Suprapubic skin (tissue), 4 donors: ENCODE measurements around the gene ZNF573. TPM values are rescaled to one million over a fixed set of nuclear protein-coding genes. Genes with fewer than 3 reads are reported as not detected.

ENCODE experiments used
- DNase-seq, 2 donors: peaks; one replicate each; pipeline ENCODE4 v3.0.0-alpha.2; 2019; ENCODE audit warnings: low spot score in 2 of 2
- H3K27ac ChIP-seq: fragments of 200-600 bp; sonication (generic); one replicate; pipeline ENCODE4 v1.5.1; 2019
- H3K27me3 ChIP-seq: fragments of 200-600 bp; sonication (generic); one replicate; pipeline ENCODE4 v1.5.1; 2019
- H3K36me3 ChIP-seq: fragments of 200-600 bp; sonication (generic); one replicate; pipeline ENCODE4 v1.5.1; 2019
- H3K4me1 ChIP-seq: fragments of 200-600 bp; sonication (generic); one replicate; pipeline ENCODE4 v1.5.1; 2019
- H3K4me3 ChIP-seq: fragments of 200-600 bp; sonication (generic); one replicate; pipeline ENCODE4 v1.5.1; 2019; ENCODE audit warnings: mild to moderate bottlenecking
- H3K9me3 ChIP-seq: fragments of 200-600 bp; sonication (generic); one replicate; pipeline ENCODE4 v1.5.1; 2019
- EP300 ChIP-seq: sonication (generic); formaldehyde crosslinking; IDR thresholded peaks from one replicate; pipeline ENCODE4 v1.6.1; 2017; ENCODE audit warnings: antibody characterized with exemption
- POLR2A ChIP-seq, 2 donors: fragments of 450-650 bp; IDR thresholded peaks; one replicate each; pipeline ENCODE4 v1.6.1; 2017; ENCODE audit warnings: antibody characterized with exemption in 2 of 2, mild to moderate bottlenecking in 2 of 2, moderate library complexity in 2 of 2
- POLR2AphosphoS5 ChIP-seq, 3 donors: sonication (generic); formaldehyde crosslinking; IDR thresholded peaks; one replicate each; pipeline ENCODE4 v1.6.1; 2017; ENCODE audit warnings: antibody characterized with exemption in 3 of 3
- WGBS: methylation state at CpG from one replicate; pipeline ENCODE4 v1.1.5; 2018; 5-methylcytosine and 5-hydroxymethylcytosine counted together
- total RNA-seq, 4 donors: library from RNA; depleted of rRNA; stranded (reverse); fragments of >200 nt; gene quantifications; one replicate each; pipeline ENCODE4 v1.1.0, GENCODE V29; 2016
- TF ChIP-seq, protein P1 (sequence below), 2 donors: fragments of 200-600 bp in 1 of 2; fragments of 450-650 bp in 1 of 2; sonication (generic) in 1 of 2; IDR thresholded peaks; one replicate each; pipeline ENCODE4 v1.5.1; 2016 to 2019; ENCODE audit warnings: antibody characterized with exemption in 2 of 2, mild to moderate bottlenecking in 1 of 2, moderate library complexity in 1 of 2

ZNF573 gene
- total RNA-seq, 4 donors from 2014 or later: 2.6 to 16.3 (median 9.3) TPM

DNA sequence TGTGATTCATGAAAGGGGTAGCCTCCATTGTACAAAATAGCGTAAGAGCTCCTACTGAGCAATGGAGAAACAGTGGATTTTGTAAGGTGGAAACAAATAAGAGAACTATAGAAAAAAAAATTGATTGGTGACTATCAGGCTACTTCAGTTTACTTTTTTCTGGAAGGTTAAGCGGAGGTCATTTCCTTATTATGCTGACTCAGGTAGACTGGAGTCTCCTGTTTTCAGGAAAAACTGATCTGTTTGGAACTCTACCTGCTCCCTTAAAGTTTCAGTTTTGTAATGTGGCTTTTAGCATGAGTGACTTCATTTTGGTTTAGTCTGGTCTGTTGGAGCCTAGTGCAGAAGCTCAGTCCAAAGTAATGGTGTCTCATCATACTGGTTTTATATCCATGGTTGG is 63.2 kb downstream of the ZNF573 start:
- H3K9me3 ChIP-seq: peaks cover 3% of the 10 kb centered on the region
- H3K4me1 ChIP-seq: peaks cover 16% of the 10 kb centered on the region
- TF ChIP-seq, protein P1, sequence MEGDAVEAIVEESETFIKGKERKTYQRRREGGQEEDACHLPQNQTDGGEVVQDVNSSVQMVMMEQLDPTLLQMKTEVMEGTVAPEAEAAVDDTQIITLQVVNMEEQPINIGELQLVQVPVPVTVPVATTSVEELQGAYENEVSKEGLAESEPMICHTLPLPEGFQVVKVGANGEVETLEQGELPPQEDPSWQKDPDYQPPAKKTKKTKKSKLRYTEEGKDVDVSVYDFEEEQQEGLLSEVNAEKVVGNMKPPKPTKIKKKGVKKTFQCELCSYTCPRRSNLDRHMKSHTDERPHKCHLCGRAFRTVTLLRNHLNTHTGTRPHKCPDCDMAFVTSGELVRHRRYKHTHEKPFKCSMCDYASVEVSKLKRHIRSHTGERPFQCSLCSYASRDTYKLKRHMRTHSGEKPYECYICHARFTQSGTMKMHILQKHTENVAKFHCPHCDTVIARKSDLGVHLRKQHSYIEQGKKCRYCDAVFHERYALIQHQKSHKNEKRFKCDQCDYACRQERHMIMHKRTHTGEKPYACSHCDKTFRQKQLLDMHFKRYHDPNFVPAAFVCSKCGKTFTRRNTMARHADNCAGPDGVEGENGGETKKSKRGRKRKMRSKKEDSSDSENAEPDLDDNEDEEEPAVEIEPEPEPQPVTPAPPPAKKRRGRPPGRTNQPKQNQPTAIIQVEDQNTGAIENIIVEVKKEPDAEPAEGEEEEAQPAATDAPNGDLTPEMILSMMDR (IDR thresholded peaks at IDR 0.05): no peak
- TF ChIP-seq EP300 (no peak), POLR2A (IDR thresholded peaks at IDR 0.05) (no peak), POLR2AphosphoS5 (IDR thresholded peaks at IDR 0.05) (no peak)
- no peak overlapping the region for H3K4me3 ChIP-seq
- DNase-seq: no peak
- H3K27ac ChIP-seq: no peak overlapping the region
- H3K27me3 ChIP-seq: no peaks in the 10 kb centered on the region
- 98% methylated on average over 2 of the region's 2 CpGs for WGBS
- H3K36me3 ChIP-seq: peaks cover 5% of the 10 kb centered on the region

GRCh38 chr19:37706052-37706605 is 73.3 kb downstream of the ZNF573 start:
- Histone ChIP-seq H3K36me3 (peaks cover 50% of the 10 kb centered on the region), H3K27ac (no peak overlapping the region), H3K27me3 (no peaks in the 10 kb centered on the region), H3K4me1 (no peaks in the 10 kb centered on the region), H3K9me3 (no peaks in the 10 kb centered on the region), H3K4me3 (no peak overlapping the region)
- no peak for TF ChIP-seq POLR2A (IDR thresholded peaks at IDR 0.05)
- TF ChIP-seq POLR2AphosphoS5 (IDR thresholded peaks at IDR 0.05): no peak
- no peak for TF ChIP-seq EP300
- TF ChIP-seq, protein P1 (IDR thresholded peaks at IDR 0.05): no peak
- no peak for DNase-seq
- WGBS: 96% methylated on average over 7 of the region's 7 CpGs

DNA sequence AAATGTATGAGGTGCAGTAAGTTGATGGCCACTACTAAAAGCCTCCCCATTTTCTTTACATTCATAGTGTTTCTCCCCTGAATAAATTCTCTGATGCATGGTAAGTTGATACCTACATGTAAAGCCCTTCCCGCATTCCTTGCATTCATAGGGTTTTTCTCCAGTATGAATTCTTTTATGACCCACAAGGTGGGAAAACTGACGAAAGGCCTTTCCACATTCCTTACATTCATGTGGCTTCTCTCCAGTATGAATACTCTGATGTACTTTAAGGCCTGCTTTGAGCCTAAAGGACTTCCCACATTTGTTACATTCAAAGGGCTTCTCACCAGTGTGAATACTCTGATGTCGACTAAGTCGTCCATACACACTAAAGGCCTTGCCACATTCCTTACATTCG is 80.3 kb downstream of the ZNF573 start:
- peaks cover 42% of the 10 kb centered on the region for H3K36me3 ChIP-seq

DNA sequence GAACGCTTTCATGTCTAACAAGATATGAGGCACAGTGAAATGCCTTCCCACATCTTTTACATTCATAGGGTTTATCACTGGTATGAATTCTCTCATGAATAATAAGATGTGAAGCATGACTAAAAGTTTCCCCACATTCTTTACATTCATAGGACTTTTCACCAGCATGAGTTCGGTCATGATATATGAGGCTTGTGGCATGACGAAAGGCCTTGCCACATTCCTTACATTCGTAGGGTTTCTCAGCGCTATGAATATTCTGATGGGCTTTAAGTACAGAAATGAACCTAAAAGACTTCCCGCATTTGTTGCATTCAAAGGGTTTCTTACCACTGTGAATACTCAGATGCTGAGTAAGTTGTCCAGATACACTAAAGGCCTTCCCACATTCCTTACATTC is 81.2 kb downstream of the ZNF573 start:
- Histone ChIP-seq H3K9me3 (peaks cover 8% of the 10 kb centered on the region), H3K4me1 (no peaks in the 10 kb centered on the region), H3K36me3 (peaks cover 34% of the 10 kb centered on the region), H3K4me3 (no peak overlapping the region), H3K27ac (no peak overlapping the region), H3K27me3 (no peaks in the 10 kb centered on the region)
- WGBS: 88% methylated on average over 6 of the region's 6 CpGs
- no peak for DNase-seq
- TF ChIP-seq POLR2AphosphoS5 (IDR thresholded peaks at IDR 0.05) (no peak), POLR2A (IDR thresholded peaks at IDR 0.05) (no peak), EP300 (no peak)
- TF ChIP-seq, protein P1 (IDR thresholded peaks at IDR 0.05): no peak

More for the DNA sequence above, 80.3 kb downstream of the ZNF573 start:
- Histone ChIP-seq H3K4me3 (no peak overlapping the region), H3K9me3 (peaks cover 8% of the 10 kb centered on the region), H3K27me3 (no peaks in the 10 kb centered on the region), H3K27ac (no peak overlapping the region), H3K4me1 (no peaks in the 10 kb centered on the region)
- TF ChIP-seq EP300 (no peak), POLR2A (IDR thresholded peaks at IDR 0.05) (no peak), POLR2AphosphoS5 (IDR thresholded peaks at IDR 0.05) (no peak)
- TF ChIP-seq, protein P1 (IDR thresholded peaks at IDR 0.05): no peak
- no peak for DNase-seq
- WGBS: 90% methylated on average over 5 of the region's 5 CpGs

DNA sequence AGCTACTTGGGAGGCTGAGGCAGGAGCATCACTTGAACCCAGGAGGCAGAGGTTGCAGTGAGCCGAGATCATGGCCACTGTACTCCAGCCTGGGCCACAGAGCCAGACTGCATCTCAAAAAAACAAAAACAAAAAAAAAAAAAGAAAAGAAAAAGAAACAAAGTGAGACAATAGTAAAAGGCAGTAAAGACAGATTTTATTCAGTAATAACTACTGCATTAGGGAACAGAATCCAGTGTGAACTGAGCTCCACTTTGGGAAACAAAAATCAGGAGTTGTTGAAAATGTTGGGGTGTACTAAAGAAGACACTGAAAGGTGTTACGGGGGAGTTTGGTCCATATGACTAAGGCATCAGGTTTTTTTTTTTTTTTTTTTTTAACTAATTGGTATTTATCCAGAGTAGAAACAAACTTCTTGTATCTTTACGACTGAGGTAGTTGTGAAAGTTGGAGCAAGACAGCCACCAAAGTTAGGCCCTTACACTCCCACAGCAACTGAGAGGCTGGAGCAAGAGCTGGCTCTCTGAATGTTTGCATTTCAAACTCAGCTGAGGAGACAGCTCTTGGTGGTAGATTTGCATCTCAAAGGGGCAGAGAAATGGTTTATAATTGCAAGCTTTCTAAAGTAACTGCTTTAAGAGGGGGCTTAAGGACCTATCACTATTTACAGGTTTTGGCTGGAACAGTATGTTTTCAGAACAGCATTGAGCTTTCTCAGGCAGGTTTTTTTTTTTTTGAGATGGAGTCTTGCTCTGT is 84.1 kb downstream of the ZNF573 start:
- Histone ChIP-seq H3K4me3 (no peak overlapping the region), H3K27me3 (no peaks in the 10 kb centered on the region), H3K36me3 (peaks cover 30% of the 10 kb centered on the region), H3K9me3 (peaks cover 8% of the 10 kb centered on the region), H3K4me1 (peaks cover 9% of the 10 kb centered on the region), H3K27ac (no peak overlapping the region)
- TF ChIP-seq, protein P1 (IDR thresholded peaks at IDR 0.05): no peak
- TF ChIP-seq POLR2A (IDR thresholded peaks at IDR 0.05): no peak
- TF ChIP-seq EP300: no peak
- no peak for TF ChIP-seq POLR2AphosphoS5 (IDR thresholded peaks at IDR 0.05)
- 77% methylated on average over 3 of the region's 3 CpGs for WGBS
- no peak for DNase-seq
